ENCODE results near the gene DRG2.

GRCh38 chr17:18111330-18111971 is 23.7 kb downstream of the DRG2 start:
- TF ChIP-seq SMC3 (conservative IDR thresholded peaks at IDR 0.05; ENCODE audit: poor library complexity) (no peak), CTCF (IDR thresholded peaks at IDR 0.05; ENCODE audit: poor library complexity, severe bottlenecking) (no peak), REST (IDR thresholded peaks at IDR 0.05; ENCODE audit: borderline replicate concordance) (no peak)

Data from neural cell (in vitro differentiated cells).